ENCODE measurements around the gene NFATC3. TPM values are rescaled to one million over a fixed set of nuclear protein-coding genes. Genes with fewer than 3 reads are reported as not detected.

The NFATC3 gene
- total and polyA plus RNA-seq, 12 donors = 6.3 to 32.9 (median 23.4) TPM

GRCh38 chr16:68236137-68236825, 151.1 kb downstream of the NFATC3 start:
- peak overlapping the region in 8 of 10 donors; percentile 27 to 67 (median 60) for H3K4me3 ChIP-seq
- ATAC-seq (peak in 3 of 8 donors; percentile 0 to 1 (median 0)), DNase-seq (no peak)
- H3K36me3 ChIP-seq = peaks cover 0 to 5% (median 0%) of the 10 kb centered on the region in 9 donors
- intact Hi-C loops (cut with DNase I) = loop anchor here in 3 of 10 donors (10.0 kb wide), 2 partner anchors 151 to 241 kb away; partner anchors contain the start of genes DPEP2 (in 2 of the 3) and NFATC3 (in 1 of the 3)
- 24 to 26% methylated on average over 42 to 45 of the region's 45 CpGs for WGBS, 2 donors
- TF ChIP-seq CTCF (IDR thresholded peaks at IDR 0.05) = no peak
- peak overlapping the region in 8 of 10 donors; percentile 84 to 94 (median 88) for H3K27ac ChIP-seq
- no peaks in the 10 kb centered on the region for H3K9me3 ChIP-seq
- peaks cover 0 to 16% (median 0%) of the 10 kb centered on the region in 7 donors for H3K27me3 ChIP-seq
- H3K4me1 ChIP-seq = peaks cover 9 to 47% (median 30%) of the 10 kb centered on the region in 9 donors

GRCh38 chr16:68236826-68237242, 151.7 kb downstream of the NFATC3 start:
- Histone ChIP-seq H3K36me3 (no peaks in the 10 kb centered on the region), H3K4me3 (peak overlapping the region; percentile 20 to 67 (median 60)), H3K27me3 (peaks cover 0 to 16% (median 0%) of the 10 kb centered on the region in 7 donors), H3K4me1 (peaks cover 9 to 47% (median 30%) of the 10 kb centered on the region in 9 donors), H3K27ac (peak overlapping the region; percentile 17 to 94 (median 88)), H3K9me3 (no peaks in the 10 kb centered on the region)
- DNase-seq (no peak), ATAC-seq (peak in 4 of 8 donors; percentile 0 to 9 (median 2))
- no peak for TF ChIP-seq CTCF (IDR thresholded peaks at IDR 0.05)
- 31 to 39% methylated on average over 21 of the region's 21 CpGs for WGBS, 2 donors
- intact Hi-C loops (cut with DNase I) = loop anchor here in 3 of 10 donors (10.0 kb wide), 2 partner anchors 152 to 242 kb away; partner anchors contain the start of genes DPEP2 (in 2 of the 3) and NFATC3 (in 1 of the 3)

DNA sequence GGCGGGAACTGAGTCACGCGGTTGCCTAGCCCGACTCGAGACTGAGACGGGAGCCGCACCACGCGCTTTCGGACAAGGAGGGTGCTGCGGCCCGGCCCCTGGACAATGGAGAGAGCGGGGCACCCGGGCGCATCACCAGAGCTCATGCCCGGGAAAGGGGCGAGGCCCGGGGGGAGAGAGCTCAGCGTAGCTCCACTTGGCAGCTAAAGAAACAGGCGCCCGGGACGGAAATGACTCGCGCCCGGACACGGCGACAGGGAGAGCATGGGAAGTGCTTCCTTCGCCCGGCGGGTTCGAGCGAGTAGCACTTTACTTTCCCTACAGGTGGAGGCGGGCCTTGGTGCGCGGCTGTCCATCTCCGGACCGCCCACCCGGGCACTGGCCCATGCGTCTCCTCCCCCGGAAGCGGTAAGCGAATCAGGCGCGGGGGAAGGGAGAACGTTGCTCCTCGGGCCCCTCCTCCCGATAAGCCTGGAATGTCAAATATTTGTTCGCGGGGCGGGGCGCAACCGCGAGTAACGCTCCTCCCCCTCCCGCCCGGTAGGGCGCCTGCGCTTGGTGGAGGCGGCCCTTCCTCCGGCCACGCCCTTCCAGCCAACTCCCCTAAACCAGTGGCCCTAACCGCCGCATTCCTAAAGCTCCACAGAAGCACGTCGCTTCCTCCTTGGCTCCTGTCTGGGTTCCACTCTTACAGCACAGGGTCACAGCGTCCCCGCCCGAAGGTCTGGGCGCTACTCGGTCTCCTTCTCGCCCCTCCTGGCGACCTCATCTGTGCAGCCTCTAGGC, 152.3 kb downstream of the NFATC3 start:
- H3K27me3 ChIP-seq = peaks cover 0 to 16% (median 0%) of the 10 kb centered on the region in 7 donors
- DNase-seq = peak; percentile 97 to 98
- H3K9me3 ChIP-seq = no peaks in the 10 kb centered on the region
- ATAC-seq = peak; percentile 90 to 96 (median 94)
- peak in 2 of 9 donors; percentile 2 to 6 for TF ChIP-seq CTCF (IDR thresholded peaks at IDR 0.05)
- peak overlapping the region; percentile 49 to 94 (median 88) for H3K27ac ChIP-seq
- H3K36me3 ChIP-seq = no peaks in the 10 kb centered on the region
- intact Hi-C loops (cut with DNase I) = loop anchor here in 3 of 10 donors (10.0 kb wide), 2 partner anchors 153 to 243 kb away; partner anchors contain the start of genes DPEP2 (in 2 of the 3) and NFATC3 (in 1 of the 3)
- 1% methylated on average over 72 of the region's 72 CpGs for WGBS, 2 donors
- peak overlapping the region; percentile 20 to 67 (median 60) for H3K4me3 ChIP-seq
- H3K4me1 ChIP-seq = peaks cover 9 to 47% (median 30%) of the 10 kb centered on the region in 9 donors

DNA sequence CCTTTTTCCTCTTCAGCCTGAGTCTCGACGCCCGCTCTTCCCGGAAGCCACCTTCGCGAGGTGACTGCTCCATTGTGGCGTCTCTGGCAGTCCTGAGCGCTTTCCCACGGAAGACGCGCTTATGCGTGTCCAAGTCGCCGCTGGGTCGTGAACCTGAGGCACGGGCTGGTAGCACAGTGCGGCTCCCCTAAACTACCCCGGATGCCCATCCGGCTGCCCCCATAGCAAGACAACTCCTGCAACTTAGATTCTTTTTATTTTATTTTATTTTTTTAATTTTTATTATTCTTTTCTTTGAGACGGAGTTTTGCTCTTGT, 152.8 kb downstream of the NFATC3 start:
- Histone ChIP-seq H3K36me3 (no peaks in the 10 kb centered on the region), H3K27me3 (peaks cover 0 to 16% (median 0%) of the 10 kb centered on the region in 7 donors), H3K4me1 (peaks cover 9 to 47% (median 30%) of the 10 kb centered on the region in 9 donors), H3K4me3 (peak overlapping the region; percentile 20 to 67 (median 60)), H3K27ac (peak overlapping the region; percentile 49 to 94 (median 88)), H3K9me3 (no peaks in the 10 kb centered on the region)
- no peak for TF ChIP-seq CTCF (IDR thresholded peaks at IDR 0.05)
- peak in 1 of 8 donors; percentile 4 for ATAC-seq
- intact Hi-C loops (cut with DNase I) = loop anchor here in 3 of 10 donors (10.0 kb wide), 2 partner anchors 153 to 243 kb away; partner anchors contain the start of genes DPEP2 (in 2 of the 3) and NFATC3 (in 1 of the 3)
- DNase-seq = no peak
- WGBS, 2 donors = 15 to 18% methylated on average over 20 of the region's 20 CpGs

Measured in heart right ventricle (tissue), 16 donors.